Adipocyte (in vitro differentiated cells): ENCODE results near the gene SS18L1.

ENCODE experiments used
- DNase-seq: peaks from one replicate; pipeline ENCODE4 v3.0.0-alpha.2; 2015; ENCODE audit warnings: low read depth
- H3K27me3 ChIP-seq: replicated peaks from 2 replicates; pipeline ENCODE4 v1.7.0; 2013; ENCODE audit warnings: mild to moderate bottlenecking, low read length, moderate library complexity; ENCODE audit not compliant: control insufficient read depth, insufficient read depth
- H3K36me3 ChIP-seq: 2 replicates; pipeline ENCODE4 v1.7.0; 2013; ENCODE audit warnings: low read length, mild to moderate bottlenecking, moderate library complexity; ENCODE audit not compliant: control insufficient read depth, insufficient read depth, severe bottlenecking
- H3K4me1 ChIP-seq: 2 replicates; pipeline ENCODE4 v1.7.0; 2013; ENCODE audit warnings: mild to moderate bottlenecking, low read length, moderate library complexity; ENCODE audit not compliant: control insufficient read depth, insufficient read depth
- H3K4me3 ChIP-seq: 2 replicates; pipeline ENCODE4 v1.7.0; 2013; ENCODE audit warnings: mild to moderate bottlenecking, low read length, moderate library complexity
- H3K9ac ChIP-seq: 2 replicates; pipeline ENCODE4 v1.7.0; 2013; ENCODE audit warnings: mild to moderate bottlenecking, low read length, moderate library complexity
- H3K9me3 ChIP-seq: 2 replicates; pipeline ENCODE4 v1.7.0; 2013; ENCODE audit warnings: mild to moderate bottlenecking, low read length, moderate library complexity; ENCODE audit not compliant: control insufficient read depth

Gene SS18L1

DNA sequence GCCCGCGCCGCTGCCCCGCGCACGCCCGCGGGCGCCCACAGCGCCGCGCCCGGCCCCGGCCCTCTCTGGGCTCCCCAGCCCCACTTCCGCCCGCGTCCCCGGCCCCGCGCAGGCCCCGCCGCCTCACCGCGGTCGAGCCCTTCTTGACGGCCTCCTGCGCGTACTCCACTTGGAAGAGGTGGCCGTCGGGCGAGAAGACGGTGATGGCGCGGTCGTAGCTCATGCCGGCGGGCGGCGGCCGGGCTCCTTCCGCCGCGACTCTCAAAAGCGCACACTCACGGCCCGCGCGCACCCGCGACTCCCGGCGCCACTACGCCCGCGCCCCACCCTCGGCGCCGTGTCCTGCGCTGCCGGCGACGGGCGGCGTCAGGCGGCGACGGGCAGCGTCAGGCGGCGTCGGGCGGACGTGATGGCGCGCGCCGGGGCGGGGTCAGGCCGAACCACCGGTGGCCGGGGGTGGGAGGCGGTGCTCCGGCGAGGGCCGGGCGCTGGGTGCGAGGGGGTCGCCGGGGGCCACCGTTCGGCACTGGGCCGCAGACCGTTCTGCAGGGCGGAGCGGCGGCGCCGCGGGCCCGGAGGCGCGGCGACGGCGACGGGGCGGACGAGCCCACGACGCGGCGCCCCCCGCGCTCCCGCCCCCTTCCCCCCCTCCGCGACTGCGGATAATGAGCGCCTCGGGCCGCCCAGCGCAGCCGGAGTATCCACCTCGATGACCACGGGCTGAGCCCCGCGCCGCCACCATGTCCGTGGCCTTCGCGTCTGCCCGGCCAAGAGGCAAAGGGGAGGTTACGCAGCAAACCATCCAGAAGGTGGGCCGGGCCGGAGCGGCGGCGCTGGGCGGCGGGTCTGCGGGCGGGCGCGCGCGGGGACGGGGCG lies at the start of gene SS18L1, which contains the start of gene PSMA7:
SS18L1 (plus strand) TSS at position 689 of the 876 bp plus-strand sequence; CDS start at position 741, 52 bp downstream.
PSMA7 (minus strand) TSS at position 314 of the 876 bp plus-strand sequence; CDS start at position 223, 91 bp downstream.
- DNase-seq: peak; percentile 96
- Histone ChIP-seq H3K9me3 (no peaks in the 10 kb centered on the region), H3K4me1 (peaks cover 36% of the 10 kb centered on the region), H3K4me3 (peak within 1 kb of the TSS; percentile 94), H3K27me3 (no peaks in the 10 kb centered on the region), H3K9ac (peak within 1 kb of the TSS; percentile 97), H3K36me3 (peaks cover 25% of the 10 kb centered on the region)

GRCh38 chr20:62096421-62097380 lies 46.9 kb upstream of the SS18L1 start:
- H3K27me3 ChIP-seq: peaks cover 7% of the 10 kb centered on the region
- H3K4me3 ChIP-seq: no peak overlapping the region
- H3K9ac ChIP-seq: no peak overlapping the region
- H3K9me3 ChIP-seq: peaks cover 17% of the 10 kb centered on the region
- H3K36me3 ChIP-seq: no peaks in the 10 kb centered on the region
- no peaks in the 10 kb centered on the region for H3K4me1 ChIP-seq
- no peak for DNase-seq

GRCh38 chr20:62097881-62098407 lies 45.6 kb upstream of the SS18L1 start:
- Histone ChIP-seq H3K9me3 (peaks cover 17% of the 10 kb centered on the region), H3K27me3 (peaks cover 5% of the 10 kb centered on the region), H3K4me3 (no peak overlapping the region), H3K9ac (no peak overlapping the region), H3K36me3 (no peaks in the 10 kb centered on the region), H3K4me1 (no peaks in the 10 kb centered on the region)
- DNase-seq: no peak

- H3K36me3 ChIP-seq: no peaks in the 10 kb centered on the region
- H3K4me1 ChIP-seq: no peaks in the 10 kb centered on the region
- no peak overlapping the region for H3K4me3 ChIP-seq
- no peak overlapping the region for H3K9ac ChIP-seq
- H3K27me3 ChIP-seq: peaks cover 16% of the 10 kb centered on the region
- DNase-seq: no peak
- H3K9me3 ChIP-seq: peaks cover 18% of the 10 kb centered on the region
Observed at GRCh38 chr20:62101078-62101477, 42.5 kb upstream of the SS18L1 start.

GRCh38 chr20:62103508-62104233 lies 39.9 kb upstream of the SS18L1 start:
- no peak for DNase-seq
- H3K4me3 ChIP-seq: no peak overlapping the region
- peaks cover 16% of the 10 kb centered on the region for H3K27me3 ChIP-seq
- no peak overlapping the region for H3K9ac ChIP-seq
- H3K9me3 ChIP-seq: peaks cover 33% of the 10 kb centered on the region
- H3K36me3 ChIP-seq: no peaks in the 10 kb centered on the region
- H3K4me1 ChIP-seq: no peaks in the 10 kb centered on the region

DNA sequence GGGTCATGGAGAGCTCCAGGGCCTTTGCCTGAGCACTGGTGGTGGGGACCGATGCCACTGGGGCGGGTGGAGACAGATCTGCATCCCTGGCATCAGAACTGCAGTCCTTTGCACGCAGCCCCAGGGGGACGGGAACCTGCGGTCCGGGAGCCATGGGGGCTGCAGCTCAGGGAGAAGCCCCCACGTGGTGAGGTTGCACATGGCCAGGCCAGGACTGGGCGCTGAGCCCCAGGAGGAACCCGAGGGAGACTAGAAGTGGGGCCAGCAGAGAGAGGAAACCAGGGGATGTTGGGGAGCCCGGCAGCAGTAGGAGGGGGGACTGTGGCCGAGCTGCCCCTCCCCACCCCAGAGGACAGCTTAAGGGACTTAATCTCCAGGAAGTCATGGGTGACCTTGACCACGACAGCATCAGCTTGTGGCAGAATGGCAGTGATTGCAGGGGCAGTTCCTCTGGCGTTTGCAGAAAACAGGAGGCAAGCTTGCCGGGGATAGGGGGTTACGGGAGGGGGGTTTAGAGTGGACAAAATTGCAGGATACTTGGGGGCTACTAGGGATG lies 39.3 kb upstream of the SS18L1 start:
- Histone ChIP-seq H3K9me3 (peaks cover 40% of the 10 kb centered on the region), H3K4me1 (no peaks in the 10 kb centered on the region), H3K27me3 (peaks cover 16% of the 10 kb centered on the region), H3K9ac (no peak overlapping the region), H3K4me3 (no peak overlapping the region), H3K36me3 (no peaks in the 10 kb centered on the region)
- DNase-seq: no peak

DNA sequence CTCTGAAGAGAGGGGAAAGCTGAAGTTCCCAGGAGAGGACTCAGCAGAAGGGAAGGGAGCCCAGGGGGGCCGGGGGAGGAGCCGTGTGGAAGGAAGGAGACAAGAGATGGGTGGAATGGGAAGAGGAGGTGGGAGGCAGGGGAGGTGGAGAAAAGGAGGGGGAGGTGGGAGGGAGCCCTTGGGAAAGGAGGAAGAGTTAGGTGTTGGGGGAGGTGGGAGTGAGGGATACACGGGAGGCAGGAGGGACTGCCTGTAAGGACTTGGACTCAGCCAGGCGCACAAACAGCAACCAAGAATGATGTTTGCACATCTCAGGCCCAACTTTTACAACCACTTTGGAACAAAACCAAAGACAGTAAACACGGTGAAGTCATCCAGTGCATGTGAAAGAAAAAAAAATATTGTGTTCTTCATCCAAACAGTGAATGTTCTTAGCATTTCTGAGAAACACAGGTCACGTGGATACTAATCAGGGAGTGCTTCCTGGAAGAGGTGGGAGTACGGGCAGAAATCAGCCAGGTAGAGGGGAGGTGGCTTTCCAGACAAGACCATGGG lies 38.7 kb upstream of the SS18L1 start:
- H3K27me3 ChIP-seq: peaks cover 14% of the 10 kb centered on the region
- peaks cover 44% of the 10 kb centered on the region for H3K9me3 ChIP-seq
- DNase-seq: no peak
- no peaks in the 10 kb centered on the region for H3K36me3 ChIP-seq
- no peaks in the 10 kb centered on the region for H3K4me1 ChIP-seq
- H3K4me3 ChIP-seq: no peak overlapping the region
- H3K9ac ChIP-seq: no peak overlapping the region

GRCh38 chr20:62105592-62105991 lies 38.0 kb upstream of the SS18L1 start:
- Histone ChIP-seq H3K9me3 (peaks cover 41% of the 10 kb centered on the region), H3K9ac (no peak overlapping the region), H3K36me3 (no peaks in the 10 kb centered on the region), H3K4me3 (no peak overlapping the region), H3K4me1 (no peaks in the 10 kb centered on the region), H3K27me3 (peaks cover 11% of the 10 kb centered on the region)
- DNase-seq: no peak

DNA sequence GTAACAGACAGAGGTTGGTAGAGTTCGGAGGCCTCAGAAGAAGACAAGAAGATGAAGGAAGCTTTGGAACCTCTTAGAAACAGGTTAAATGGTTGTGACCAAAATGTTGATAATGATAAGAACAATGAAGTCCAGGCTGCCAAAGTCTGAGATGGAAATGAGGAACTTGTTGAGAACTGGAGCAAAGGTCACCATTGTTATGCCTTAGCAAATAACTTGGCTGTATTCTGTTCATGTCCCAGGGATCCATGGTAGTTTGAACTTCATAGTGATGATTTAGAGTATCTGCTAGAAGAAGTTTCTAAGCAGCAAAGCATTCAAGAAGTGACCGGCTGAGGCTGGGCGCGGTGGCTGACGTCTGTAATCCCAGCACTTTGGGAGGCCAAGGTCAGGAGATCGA lies 32.4 kb upstream of the SS18L1 start:
- H3K27me3 ChIP-seq: peaks cover 6% of the 10 kb centered on the region
- H3K9me3 ChIP-seq: peaks cover 47% of the 10 kb centered on the region
- no peak for DNase-seq
- no peak overlapping the region for H3K4me3 ChIP-seq
- no peaks in the 10 kb centered on the region for H3K4me1 ChIP-seq
- H3K36me3 ChIP-seq: no peaks in the 10 kb centered on the region
- H3K9ac ChIP-seq: no peak overlapping the region

GRCh38 chr20:62112368-62112767 lies 31.2 kb upstream of the SS18L1 start:
- no peak overlapping the region for H3K4me3 ChIP-seq
- no peak for DNase-seq
- H3K36me3 ChIP-seq: no peaks in the 10 kb centered on the region
- H3K4me1 ChIP-seq: no peaks in the 10 kb centered on the region
- peaks cover 15% of the 10 kb centered on the region for H3K27me3 ChIP-seq
- H3K9ac ChIP-seq: no peak overlapping the region
- peaks cover 44% of the 10 kb centered on the region for H3K9me3 ChIP-seq
